ENCODE results near the gene FOSB.

The FOSB gene

GRCh38 chr19:45467115-45467455 is 711 bp upstream of the FOSB start:
- DNase-seq (ENCODE audit: low read depth in 4 of 4, low spot score in 1 of 4): no peak

GRCh38 chr19:45468159-45468651 is 409 bp downstream of the FOSB start:
- DNase-seq (ENCODE audit: low read depth in 4 of 4, low spot score in 1 of 4): peak in 1 of 4 experiments; percentile 13

GRCh38 chr19:45468803-45469131 is 971 bp downstream of the FOSB start:
- peak in 1 of 4 experiments; percentile 57 for DNase-seq (ENCODE audit: low read depth in 4 of 4, low spot score in 1 of 4)

GRCh38 chr19:45469132-45469944 is 1.5 kb downstream of the FOSB start:
- peak; percentile 77 to 91 (median 83) for DNase-seq (ENCODE audit: low read depth in 4 of 4, low spot score in 1 of 4)

- DNase-seq (ENCODE audit: low read depth in 4 of 4, low spot score in 1 of 4): no peak
Observed at GRCh38 chr19:45469945-45470761, 2.4 kb downstream of the FOSB start.

- DNase-seq (ENCODE audit: low read depth in 4 of 4, low spot score in 1 of 4): no peak
Observed at GRCh38 chr19:45470762-45471081, 2.9 kb downstream of the FOSB start.

GRCh38 chr19:45471111-45471930 is 3.5 kb downstream of the FOSB start:
- DNase-seq (ENCODE audit: low read depth in 4 of 4, low spot score in 1 of 4): no peak

GRCh38 chr19:45471931-45472562 is 4.3 kb downstream of the FOSB start:
- DNase-seq (ENCODE audit: low read depth in 4 of 4, low spot score in 1 of 4): no peak

- DNase-seq (ENCODE audit: low read depth in 4 of 4, low spot score in 1 of 4): no peak
Observed at GRCh38 chr19:45472563-45473366, 5.0 kb downstream of the FOSB start.

- no peak for DNase-seq (ENCODE audit: low read depth in 4 of 4, low spot score in 1 of 4)
Observed at GRCh38 chr19:45473367-45473681, 5.5 kb downstream of the FOSB start.

GRCh38 chr19:45473682-45474605 is 6.1 kb downstream of the FOSB start:
- DNase-seq (ENCODE audit: low read depth in 4 of 4, low spot score in 1 of 4): no peak

- DNase-seq (ENCODE audit: low read depth in 4 of 4, low spot score in 1 of 4): no peak
Observed at GRCh38 chr19:45474606-45475521, 7.1 kb downstream of the FOSB start.

GRCh38 chr19:45475537-45476291 is 7.9 kb downstream of the FOSB start:
- no peak for DNase-seq (ENCODE audit: low read depth in 4 of 4, low spot score in 1 of 4)

GRCh38 chr19:45476304-45476703 is 8.5 kb downstream of the FOSB start:
- DNase-seq (ENCODE audit: low read depth in 4 of 4, low spot score in 1 of 4): no peak

- DNase-seq (ENCODE audit: low read depth in 4 of 4, low spot score in 1 of 4): no peak
Observed at GRCh38 chr19:45477186-45477585, 9.4 kb downstream of the FOSB start.

GRCh38 chr19:45477713-45478453 is 10.1 kb downstream of the FOSB start:
- DNase-seq (ENCODE audit: low read depth in 4 of 4, low spot score in 1 of 4): no peak
